Astrocyte of the hippocampus (primary cell): ENCODE data around the gene GPR139.

Experiments used
- DNase-seq: peaks from one replicate; pipeline ENCODE4 v3.0.0; 2011; ENCODE audit warnings: low read depth, low spot score

GPR139 gene

DNA sequence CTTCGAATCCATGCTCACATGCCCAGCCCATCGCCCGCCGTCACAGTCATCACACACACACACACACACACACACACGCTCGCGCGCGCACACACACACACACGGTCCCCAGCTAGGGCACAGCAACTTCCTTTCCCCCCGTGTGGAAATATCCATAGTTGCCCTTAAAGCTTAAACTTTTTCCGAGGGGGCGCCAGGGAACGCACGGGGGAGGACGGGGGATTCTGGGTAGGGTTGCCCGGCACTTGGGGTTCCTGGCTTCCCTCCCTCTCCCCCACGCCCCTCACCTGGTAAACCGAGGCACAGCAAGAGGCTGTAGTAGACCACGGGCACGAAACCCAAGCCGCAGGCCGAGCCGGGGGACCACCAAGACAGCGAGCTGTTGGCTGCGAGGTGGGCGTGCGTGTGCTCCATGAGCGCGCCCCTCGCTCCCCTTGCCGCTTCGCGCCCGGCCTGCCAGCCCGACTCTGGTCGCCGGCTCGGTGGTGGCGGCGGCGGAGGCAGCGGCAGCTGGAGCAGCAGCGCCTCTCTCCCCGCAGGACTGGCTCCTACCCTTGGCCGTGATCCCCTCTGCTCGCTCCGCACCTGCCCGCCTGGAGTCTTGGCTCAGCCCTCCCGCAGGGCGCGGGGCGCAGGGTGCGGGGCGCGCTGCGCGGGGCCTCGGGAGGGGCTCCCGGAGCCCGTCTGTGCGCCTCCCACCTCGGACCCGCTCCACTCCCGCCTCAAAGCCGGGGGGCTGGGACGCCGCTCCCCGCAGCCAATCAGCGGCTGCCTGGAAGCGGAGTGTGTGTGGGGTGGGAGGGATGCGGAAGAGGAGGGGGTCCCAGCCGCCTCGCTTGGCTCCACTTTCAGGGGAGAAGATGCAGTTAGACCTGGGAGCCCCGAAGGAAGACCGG is at the start of gene GPR139:
Gene GPR139, minus strand, starts transcription at position 688 of the 896 bp plus-strand sequence. Its CDS starts 274 bp downstream, at position 414.
- DNase-seq = no peak

DNA sequence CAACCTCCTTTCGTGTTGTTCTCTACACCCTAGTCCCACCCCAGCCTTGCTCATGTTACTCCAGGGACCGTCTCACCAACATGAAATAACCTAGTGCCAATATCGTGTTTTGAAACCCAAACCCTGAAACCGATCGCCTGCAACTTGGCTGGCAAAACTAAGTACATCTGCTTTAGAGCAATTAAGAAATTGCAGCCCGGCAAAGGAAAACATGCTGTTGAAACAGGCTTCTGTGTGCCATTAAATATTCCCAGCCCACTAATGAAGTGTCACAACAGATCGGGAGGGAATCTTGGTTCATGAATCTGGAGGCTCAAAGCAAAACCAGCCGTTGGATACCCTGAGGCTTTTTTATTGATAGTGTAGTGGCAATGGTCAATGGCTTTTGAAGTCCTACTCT is 48.3 kb upstream of the GPR139 start:
- no peak for DNase-seq

DNA sequence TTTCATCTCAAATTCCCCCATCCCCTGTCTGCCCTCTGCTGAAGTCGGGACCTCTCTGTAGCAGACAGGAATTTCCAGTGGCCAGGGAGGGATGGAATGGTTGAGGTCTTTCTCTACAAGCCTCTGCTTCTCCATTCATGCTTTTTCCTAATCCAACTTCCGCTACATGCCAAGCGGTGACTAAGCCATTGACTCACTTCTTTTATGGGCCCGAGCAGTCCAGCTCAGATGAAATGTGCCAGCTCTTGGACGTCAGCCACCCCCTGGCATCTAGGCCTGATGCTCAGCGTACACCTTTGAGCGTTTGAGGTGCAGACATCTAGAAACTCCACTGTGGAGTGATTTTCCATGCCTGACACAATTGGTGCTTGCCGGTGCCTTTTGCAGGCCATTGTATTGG is 40.7 kb upstream of the GPR139 start:
- peak; percentile 89 for DNase-seq

DNA sequence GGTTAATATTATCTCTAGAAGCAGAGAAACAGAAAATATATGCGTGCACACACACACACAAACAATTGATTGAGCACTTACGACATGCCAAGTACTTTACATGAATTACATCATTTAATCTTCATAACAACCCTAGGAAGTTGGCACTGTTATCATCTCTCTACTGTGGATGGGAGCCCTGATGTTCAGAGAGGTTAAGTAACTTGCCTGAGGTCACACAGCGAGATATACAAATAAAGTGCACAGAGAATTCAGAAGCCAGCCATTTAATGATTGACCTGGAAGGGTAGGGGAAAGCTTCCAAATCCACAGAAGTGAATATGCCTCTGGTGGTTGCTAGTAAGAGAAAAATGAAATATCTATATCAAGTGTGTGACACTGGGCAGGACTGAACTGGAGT is 37.5 kb upstream of the GPR139 start:
- no peak for DNase-seq

- no peak for DNase-seq
These were observed 33.4 kb upstream of the GPR139 start for GRCh38 chr16:20107083-20107482.

GRCh38 chr16:20104563-20105183 is 31.0 kb upstream of the GPR139 start:
- no peak for DNase-seq

- DNase-seq = no peak
These were observed 28.8 kb upstream of the GPR139 start for GRCh38 chr16:20102521-20102920.

- no peak for DNase-seq
These were observed 28.3 kb upstream of the GPR139 start for GRCh38 chr16:20102021-20102420.

DNA sequence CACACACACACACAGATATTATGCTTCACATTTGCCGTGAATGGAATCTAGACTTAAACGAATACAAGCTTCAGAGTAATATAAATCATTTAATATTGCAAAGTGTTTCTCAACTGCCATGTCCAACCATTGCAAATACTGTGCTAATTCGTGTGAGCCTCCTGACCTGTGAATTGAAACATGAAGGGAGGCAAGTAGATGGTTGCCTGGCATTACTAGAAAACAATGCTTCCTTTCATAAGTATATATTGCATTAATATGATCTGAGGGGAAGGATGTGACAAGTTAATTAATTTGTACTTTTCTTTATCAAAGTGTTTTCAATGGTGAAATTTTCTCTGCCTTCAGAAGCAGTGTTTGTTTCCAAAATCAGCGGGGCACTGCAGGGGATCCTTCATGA is 25.7 kb upstream of the GPR139 start:
- no peak for DNase-seq

GRCh38 chr16:20094157-20094556 is 20.5 kb upstream of the GPR139 start:
- no peak for DNase-seq

DNA sequence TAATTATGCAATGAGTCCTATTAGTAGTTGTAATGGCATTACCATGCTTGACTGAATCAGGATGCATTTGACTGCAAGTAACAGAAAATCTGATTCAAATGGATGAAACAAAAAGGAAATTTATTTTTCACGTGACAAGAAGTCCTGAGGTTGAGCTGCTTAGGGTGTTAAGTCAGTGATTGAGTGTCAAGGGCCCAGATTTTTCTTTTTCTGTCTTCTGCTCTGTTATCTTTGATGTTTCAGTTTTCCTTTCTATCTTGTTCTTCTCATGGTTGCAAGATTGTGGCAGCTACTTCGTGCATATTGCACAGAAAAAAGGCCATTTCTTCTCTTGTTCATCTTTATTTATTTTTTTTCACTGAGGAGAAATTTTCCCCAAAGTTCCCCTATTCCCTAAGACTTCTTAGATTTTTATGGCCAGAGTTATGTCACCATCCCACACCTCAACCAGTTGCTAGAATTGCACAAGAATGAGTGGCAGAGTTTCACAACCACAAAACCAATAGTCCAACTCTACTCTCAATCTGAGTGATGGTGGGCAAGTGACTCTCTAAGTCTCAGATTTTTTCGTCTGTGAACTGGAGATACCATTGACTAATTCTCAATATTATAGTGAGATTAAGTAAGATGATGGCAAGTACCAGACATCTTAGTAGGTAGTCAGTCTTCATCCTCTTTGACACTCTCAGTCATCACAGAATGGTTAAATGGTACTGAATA is 15.7 kb upstream of the GPR139 start:
- DNase-seq = no peak

- DNase-seq = no peak
These were observed 11.0 kb upstream of the GPR139 start for GRCh38 chr16:20084624-20085226.

GRCh38 chr16:20079106-20079505 is 5.4 kb upstream of the GPR139 start:
- DNase-seq = no peak

GRCh38 chr16:20075243-20075642 is 1.6 kb upstream of the GPR139 start:
- no peak for DNase-seq

DNA sequence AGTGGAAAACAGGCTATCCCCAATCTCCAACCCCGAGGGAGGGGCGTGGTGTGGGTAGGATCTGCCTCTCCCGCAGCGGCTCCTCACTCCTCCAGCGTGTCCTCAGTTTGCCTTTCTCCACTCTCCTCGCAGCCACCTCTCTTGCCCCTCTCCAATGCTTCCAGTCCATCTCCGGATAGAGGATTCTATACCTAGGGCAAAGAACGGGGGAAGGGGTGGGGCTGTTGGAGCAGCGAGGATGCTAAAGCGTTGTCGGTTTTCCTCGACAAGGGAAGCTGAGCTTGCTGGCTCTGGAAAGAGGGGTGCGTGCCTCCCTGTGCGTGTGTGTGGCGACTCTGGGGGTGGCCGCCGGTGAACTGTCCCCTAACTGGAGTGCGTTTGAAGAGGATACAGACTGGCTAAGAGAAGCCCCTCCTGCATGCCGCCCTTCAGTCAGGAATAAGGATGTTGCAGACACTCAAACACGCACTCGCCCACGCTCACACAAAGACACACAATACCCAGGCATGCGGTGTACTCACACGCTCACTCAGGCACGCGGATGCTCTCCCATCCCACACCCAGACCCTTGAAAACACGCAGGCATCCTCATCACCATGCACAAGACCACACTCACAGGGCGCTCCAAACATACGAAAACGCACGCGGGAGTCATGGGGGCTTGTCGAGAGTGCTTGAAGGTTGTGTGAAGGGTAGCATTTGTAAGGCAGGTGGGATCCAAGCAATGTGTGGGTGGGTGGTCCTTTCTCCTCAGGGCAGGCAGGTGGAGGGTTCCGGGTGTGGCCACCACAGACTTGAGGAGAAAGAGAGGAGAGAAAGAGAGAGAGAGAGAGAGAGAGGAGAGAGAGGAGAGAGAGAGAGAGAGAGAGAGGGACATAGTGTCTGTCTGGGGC is 655 bp upstream of the GPR139 start:
- no peak for DNase-seq

- no peak for DNase-seq
These were observed 852 bp downstream of the GPR139 start for GRCh38 chr16:20072874-20073202.

DNA sequence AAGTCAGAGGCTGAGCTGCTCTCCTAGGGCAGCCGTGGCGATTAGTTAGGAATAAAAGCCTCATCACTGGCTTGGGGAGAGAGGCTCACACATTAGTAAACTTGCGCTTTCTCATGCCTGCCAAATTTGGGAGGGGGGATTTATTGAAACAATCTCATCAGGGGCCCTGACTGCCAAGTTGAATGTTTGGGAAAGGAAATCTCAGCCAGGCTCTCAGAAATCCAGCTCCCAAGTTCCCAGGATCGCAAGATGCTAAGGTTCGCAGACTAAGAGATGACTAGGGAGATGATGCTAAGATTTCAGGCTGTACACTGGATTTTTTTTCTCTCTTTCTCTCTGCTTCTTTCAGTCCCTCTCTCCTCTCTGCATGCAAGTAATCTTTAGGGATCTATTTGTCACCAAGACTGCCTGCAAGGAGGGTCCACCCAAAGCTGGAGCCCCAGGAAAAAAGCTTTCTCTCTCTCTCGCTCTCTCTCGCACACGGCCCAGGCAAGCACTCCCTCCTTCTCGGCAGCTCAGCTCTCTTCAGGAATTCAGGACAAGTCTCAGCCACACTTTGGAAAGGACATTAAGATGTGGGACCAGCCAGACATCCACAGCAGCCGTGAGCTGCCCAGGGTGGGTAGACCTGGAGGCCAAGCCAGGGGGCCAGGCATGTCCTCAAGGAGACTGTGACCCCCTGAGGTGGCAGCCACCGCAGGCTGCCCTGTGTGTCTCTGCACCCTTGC is 1.4 kb downstream of the GPR139 start:
- no peak for DNase-seq

GRCh38 chr16:20064931-20065330 is 8.8 kb downstream of the GPR139 start:
- DNase-seq = no peak

DNA sequence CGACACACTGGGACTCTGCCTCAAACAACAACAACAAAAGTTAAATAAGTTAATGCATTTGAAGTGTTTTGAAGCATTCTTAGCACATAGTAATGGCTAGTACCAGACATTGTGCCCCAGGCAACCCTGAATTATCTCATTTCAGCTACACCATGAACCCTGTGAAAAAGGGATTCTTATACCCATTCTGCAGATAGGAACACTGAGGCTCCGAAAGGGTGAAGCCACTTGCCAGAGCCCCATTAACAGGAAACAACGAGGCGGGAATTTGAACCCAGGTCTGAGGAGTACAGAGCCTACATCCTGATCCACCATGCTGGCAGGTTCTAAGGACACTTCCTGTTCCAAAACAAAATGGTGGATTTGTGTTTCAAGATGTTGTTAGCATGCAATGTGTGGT is 9.2 kb downstream of the GPR139 start:
- no peak for DNase-seq

DNA sequence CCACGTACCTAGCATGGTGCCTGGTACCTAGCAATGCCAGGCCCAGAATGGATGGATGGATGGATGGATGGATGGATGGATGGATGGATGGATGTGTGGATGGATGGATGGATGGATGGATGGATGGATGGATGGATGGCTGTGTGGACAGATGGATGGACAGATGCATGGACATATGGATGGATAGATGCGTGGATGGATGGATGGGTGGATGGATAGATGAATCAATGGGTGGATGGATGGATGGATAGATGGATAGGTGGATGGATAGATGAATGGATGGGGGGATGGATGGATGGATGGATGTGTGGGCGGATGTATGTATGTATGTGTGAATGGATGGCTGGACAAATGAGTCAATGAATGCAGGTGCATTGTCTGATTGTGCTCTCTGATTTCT is 12.6 kb downstream of the GPR139 start:
- no peak for DNase-seq

DNA sequence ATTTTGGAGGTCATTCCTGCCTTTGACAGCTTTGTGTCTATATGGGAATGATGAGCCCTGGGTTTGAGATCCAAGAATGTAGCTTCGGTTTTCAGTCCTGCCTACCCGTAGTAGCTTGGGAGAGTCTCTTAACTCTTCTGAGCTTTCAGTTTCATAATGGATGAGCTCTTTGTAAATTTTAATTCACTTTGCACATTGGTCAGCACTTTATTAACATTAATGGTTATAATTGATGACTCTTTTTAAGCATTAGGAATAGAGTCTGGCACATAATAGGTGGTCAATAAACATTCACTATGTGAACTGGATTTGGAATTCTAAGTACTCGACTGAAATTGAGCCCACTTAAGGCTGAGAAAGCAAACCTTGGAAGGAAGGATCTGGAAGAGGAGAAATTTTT is 17.3 kb downstream of the GPR139 start:
- no peak for DNase-seq
